ENCODE measurements around the gene STAG3. TPM values are rescaled to one million over a fixed set of nuclear protein-coding genes. Genes with fewer than 3 reads are reported as not detected.

Gene STAG3
- total and polyA plus RNA-seq, 2 donors (not counting 1 experiment from before 2014, with no cell fraction given): 24.8 to 33.4 TPM

DNA sequence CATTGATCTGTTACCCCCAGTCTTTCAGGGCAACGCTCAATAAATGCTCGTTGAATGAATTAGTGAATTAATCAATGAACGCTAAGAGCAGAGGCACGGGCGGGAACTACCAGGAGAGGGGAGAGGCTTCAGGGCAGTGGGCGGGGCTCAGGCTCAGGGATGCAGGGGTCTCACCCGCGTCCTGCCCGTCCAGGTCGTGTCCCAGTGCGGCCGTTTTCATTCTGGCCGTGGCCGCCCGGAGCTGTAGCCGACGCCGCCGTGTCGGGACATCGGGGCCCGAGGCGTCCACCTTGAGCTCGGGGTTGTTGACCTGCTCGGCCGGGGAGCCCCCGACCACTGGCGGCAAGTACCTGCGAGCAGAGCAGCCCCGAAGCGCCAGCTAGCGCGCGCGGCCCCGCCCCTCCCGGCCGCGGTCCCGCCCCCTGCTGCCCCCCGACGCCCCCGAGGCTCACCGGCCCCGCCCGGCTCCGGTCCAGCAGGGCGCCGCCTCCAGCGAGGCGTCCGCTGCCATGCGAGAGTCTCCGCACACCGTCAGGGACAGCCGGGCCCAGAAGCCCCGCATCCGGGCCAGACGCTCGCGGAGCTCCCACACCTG is 6.5 kb upstream of the STAG3 start:
- 9% methylated on average over 61 of the region's 61 CpGs for WGBS (ENCODE audit: insufficient coverage)
- H3K4me3 ChIP-seq (ENCODE audit: control extremely low read depth in 1 of 5, extremely low read depth in 1 of 5, insufficient read depth in 1 of 5, low read depth in 2 of 5, low read length in 4 of 5): peak overlapping the region in 4 of 5 experiments; percentile 17 to 52 (median 46)
- Mint-ChIP-seq H3K27me3 (peaks cover 48% of the 10 kb centered on the region), H3K27ac (no peak overlapping the region), H3K4me1 (peaks cover 42% of the 10 kb centered on the region), H3K4me3 (peak overlapping the region; percentile 72), H3K9me3 (ENCODE audit: insufficient read depth) (no peaks in the 10 kb centered on the region)
- peaks cover 39 to 42% of the 10 kb centered on the region in 2 donors for H3K4me1 ChIP-seq (ENCODE audit: control insufficient read depth in 2 of 2, insufficient read depth in 2 of 2, low read length in 2 of 2)
- peak overlapping the region; percentile 53 for H3K9ac ChIP-seq (ENCODE audit: low read length)
- ATAC-seq (ENCODE audit: low read depth) (peak; percentile 58), DNase-seq (peak; percentile 39)
- H3K27ac ChIP-seq (ENCODE audit: low read length in 2 of 2): no peak overlapping the region
- peaks cover 0 to 56% (median 36%) of the 10 kb centered on the region in 4 experiments for H3K27me3 ChIP-seq (replicated peaks in 1 of 4; ENCODE audit: control extremely low read depth in 1 of 4, control insufficient read depth in 3 of 4, insufficient read depth in 4 of 4, low read length in 3 of 4)
- H2AFZ ChIP-seq (ENCODE audit: insufficient read depth, low read depth, low read length, poor library complexity, severe bottlenecking): peak overlapping the region; percentile 66
- H3K36me3 ChIP-seq (replicated peaks in 1 of 2; ENCODE audit: control extremely low read depth in 1 of 2, control insufficient read depth in 1 of 2, extremely low read depth in 1 of 2, insufficient read depth in 2 of 2, low read length in 1 of 2): no peaks in the 10 kb centered on the region
- ChIA-PET POLR2A (interaction anchor here (0.6 to 2.2 kb wide), 4 partner anchors 16 to 197 kb away, joined by 3 to 8 read pairs (median 4); partner anchors contain the start of gene LAMTOR4), CTCF (interaction anchor here (0.8 to 1.8 kb wide), 4 partner anchors 19 to 181 kb away, joined by 3 to 9 read pairs (median 4); no protein-coding TSS in a partner anchor)
- TF ChIP-seq, protein P1, sequence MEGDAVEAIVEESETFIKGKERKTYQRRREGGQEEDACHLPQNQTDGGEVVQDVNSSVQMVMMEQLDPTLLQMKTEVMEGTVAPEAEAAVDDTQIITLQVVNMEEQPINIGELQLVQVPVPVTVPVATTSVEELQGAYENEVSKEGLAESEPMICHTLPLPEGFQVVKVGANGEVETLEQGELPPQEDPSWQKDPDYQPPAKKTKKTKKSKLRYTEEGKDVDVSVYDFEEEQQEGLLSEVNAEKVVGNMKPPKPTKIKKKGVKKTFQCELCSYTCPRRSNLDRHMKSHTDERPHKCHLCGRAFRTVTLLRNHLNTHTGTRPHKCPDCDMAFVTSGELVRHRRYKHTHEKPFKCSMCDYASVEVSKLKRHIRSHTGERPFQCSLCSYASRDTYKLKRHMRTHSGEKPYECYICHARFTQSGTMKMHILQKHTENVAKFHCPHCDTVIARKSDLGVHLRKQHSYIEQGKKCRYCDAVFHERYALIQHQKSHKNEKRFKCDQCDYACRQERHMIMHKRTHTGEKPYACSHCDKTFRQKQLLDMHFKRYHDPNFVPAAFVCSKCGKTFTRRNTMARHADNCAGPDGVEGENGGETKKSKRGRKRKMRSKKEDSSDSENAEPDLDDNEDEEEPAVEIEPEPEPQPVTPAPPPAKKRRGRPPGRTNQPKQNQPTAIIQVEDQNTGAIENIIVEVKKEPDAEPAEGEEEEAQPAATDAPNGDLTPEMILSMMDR (IDR thresholded peaks at IDR 0.05): no peak
- no peak for TF ChIP-seq EZH2 (IDR thresholded peaks at IDR 0.05; ENCODE audit: borderline replicate concordance, insufficient read depth, low read depth, low read length, poor library complexity, severe bottlenecking)
- peak overlapping the region; percentile 94 for H3K4me2 ChIP-seq (replicated peaks; ENCODE audit: low read depth, low read length, poor library complexity, severe bottlenecking)
- intact Hi-C loops (cut with micrococcal nuclease): no loop called here
- H3K9me3 ChIP-seq (ENCODE audit: control extremely low read depth in 1 of 3, control insufficient read depth in 2 of 3, insufficient read depth in 1 of 3, low read length in 2 of 3): peaks cover 0 to 7% (median 0%) of the 10 kb centered on the region in 3 donors
- peaks cover 5% of the 10 kb centered on the region for H4K20me1 ChIP-seq (ENCODE audit: control insufficient read depth, insufficient read depth, low read length, poor library complexity, severe bottlenecking)
- H3K79me2 ChIP-seq (ENCODE audit: control insufficient read depth, insufficient read depth, low read length): no peaks in the 10 kb centered on the region

DNA sequence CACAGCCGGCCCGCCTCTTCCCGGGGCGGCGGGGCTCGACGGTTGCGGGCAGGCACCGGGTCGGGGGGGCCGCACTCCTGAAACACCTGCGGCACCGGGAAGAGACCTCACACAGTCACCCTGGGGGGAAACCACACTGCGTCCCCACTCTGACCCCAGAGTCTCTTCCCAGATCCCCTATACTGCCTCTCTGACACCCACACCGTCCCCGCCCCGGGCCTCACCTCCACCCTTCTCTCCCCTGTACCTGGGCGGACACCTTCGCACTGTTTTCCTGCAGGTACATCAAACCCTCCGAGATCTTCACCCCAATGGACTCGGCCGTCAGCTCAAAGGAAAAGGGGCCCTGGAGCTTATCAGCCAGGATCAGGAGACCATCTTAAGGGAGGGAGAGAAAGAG is 5.9 kb upstream of the STAG3 start:
- Mint-ChIP-seq H3K9me3 (ENCODE audit: insufficient read depth) (no peaks in the 10 kb centered on the region), H3K27me3 (peaks cover 41% of the 10 kb centered on the region), H3K4me1 (peaks cover 45% of the 10 kb centered on the region), H3K27ac (no peak overlapping the region), H3K4me3 (peak overlapping the region; percentile 81)
- intact Hi-C loops (cut with micrococcal nuclease): no loop called here
- DNase-seq (peak; percentile 36), ATAC-seq (ENCODE audit: low read depth) (peak; percentile 8)
- Histone ChIP-seq H3K36me3 (replicated peaks in 1 of 2; ENCODE audit: control extremely low read depth in 1 of 2, control insufficient read depth in 1 of 2, extremely low read depth in 1 of 2, insufficient read depth in 2 of 2, low read length in 1 of 2) (no peaks in the 10 kb centered on the region), H3K4me3 (ENCODE audit: control extremely low read depth in 1 of 5, extremely low read depth in 1 of 5, insufficient read depth in 1 of 5, low read depth in 2 of 5, low read length in 4 of 5) (peak overlapping the region in 3 of 5 experiments; percentile 44 to 52 (median 48)), H3K9ac (ENCODE audit: low read length) (peak overlapping the region; percentile 53), H3K4me2 (replicated peaks; ENCODE audit: low read depth, low read length, poor library complexity, severe bottlenecking) (peak overlapping the region; percentile 94), H3K27me3 (replicated peaks in 1 of 4; ENCODE audit: control extremely low read depth in 1 of 4, control insufficient read depth in 3 of 4, insufficient read depth in 4 of 4, low read length in 3 of 4) (peaks cover 0 to 49% (median 32%) of the 10 kb centered on the region in 4 experiments), H2AFZ (ENCODE audit: insufficient read depth, low read depth, low read length, poor library complexity, severe bottlenecking) (peak overlapping the region; percentile 66), H3K79me2 (ENCODE audit: control insufficient read depth, insufficient read depth, low read length) (no peaks in the 10 kb centered on the region), H3K4me1 (ENCODE audit: control insufficient read depth in 2 of 2, insufficient read depth in 2 of 2, low read length in 2 of 2) (peaks cover 42 to 43% of the 10 kb centered on the region in 2 donors), H3K9me3 (ENCODE audit: control extremely low read depth in 1 of 3, control insufficient read depth in 2 of 3, insufficient read depth in 1 of 3, low read length in 2 of 3) (peaks cover 0 to 7% (median 0%) of the 10 kb centered on the region in 3 donors), H3K27ac (ENCODE audit: low read length in 2 of 2) (no peak overlapping the region), H4K20me1 (ENCODE audit: control insufficient read depth, insufficient read depth, low read length, poor library complexity, severe bottlenecking) (peaks cover 5% of the 10 kb centered on the region)
- peak; percentile 65 for TF ChIP-seq EZH2 (IDR thresholded peaks at IDR 0.05; ENCODE audit: borderline replicate concordance, insufficient read depth, low read depth, low read length, poor library complexity, severe bottlenecking)
- TF ChIP-seq, protein P1 (IDR thresholded peaks at IDR 0.05): no peak
- CTCF ChIA-PET: interaction anchor here (0.8 to 1.8 kb wide), 4 partner anchors 18 to 182 kb away, joined by 3 to 9 read pairs (median 4); no protein-coding TSS in a partner anchor
- WGBS (ENCODE audit: insufficient coverage): under 1% methylated on average over 14 of the region's 22 CpGs
- POLR2A ChIA-PET: interaction anchor here (0.7 to 2.2 kb wide), 2 partner anchors 23 to 196 kb away, joined by 3 to 8 read pairs; partner anchors contain the start of gene LAMTOR4
